CD4-positive, alpha-beta memory T cell (primary cell): Measurements from ENCODE around the gene KCNK13. TPM values are rescaled to one million over a fixed set of nuclear protein-coding genes. Genes with fewer than 3 reads are reported as not detected.

Experiments used
- CTCF ChIA-PET: fragments of 350-600 bp; sonication (Branson Sonifier 250); formaldehyde crosslinking; loops from one replicate; lab custom pipeline; 2021; ENCODE audit warnings: inconsistent platforms; ENCODE audit not compliant: partially characterized antibody; lab: Charles Lee
- POLR2A ChIA-PET: fragments of 350-600 bp; sonication (Branson Sonifier 250); formaldehyde crosslinking; loops from one replicate; lab custom pipeline; 2021; ENCODE audit not compliant: partially characterized antibody; lab: Charles Lee
- DNase-seq, 5 donors: peaks; one replicate each; pipeline versions ENCODE4 v3.0.0 to v3.0.0-alpha.2; 2020 to 2022; ENCODE audit warnings: mixed read lengths in 1 of 5
- H3K27ac ChIP-seq: one replicate; pipeline ENCODE4 v1.7.0; 2013; ENCODE audit warnings: low read depth, low read length
- H3K27me3 ChIP-seq: 2 replicates; pipeline ENCODE4 v1.7.0; 2013; ENCODE audit warnings: mild to moderate bottlenecking, low read length, moderate library complexity; ENCODE audit not compliant: insufficient read depth
- H3K36me3 ChIP-seq: 2 replicates; pipeline ENCODE4 v1.7.0; 2013; ENCODE audit warnings: mild to moderate bottlenecking, low read length, moderate library complexity; ENCODE audit not compliant: insufficient read depth
- H3K4me1 ChIP-seq: 2 replicates; pipeline ENCODE4 v1.7.0; 2013; ENCODE audit warnings: mild to moderate bottlenecking, low read length, moderate library complexity; ENCODE audit not compliant: insufficient read depth
- H3K4me3 ChIP-seq, 2 donors: one replicate each; pipeline ENCODE4 v1.7.0; 2013; ENCODE audit warnings: low read length in 2 of 2, mild to moderate bottlenecking in 1 of 2
- H3K9me3 ChIP-seq, 2 donors: one replicate each; pipeline ENCODE4 v1.7.0; 2013; ENCODE audit warnings: low read length in 2 of 2, control low read depth in 1 of 2; ENCODE audit not compliant: control insufficient read depth in 1 of 2
- H3K27ac Mint-ChIP-seq, 7 donors: one replicate each; pipeline ENCODE4 v1.8.0; 2020 to 2021; ENCODE audit warnings: mixed read lengths in 7 of 7, mild to moderate bottlenecking in 6 of 7, inconsistent platforms in 3 of 7, moderate library complexity in 3 of 7
- H3K27me3 Mint-ChIP-seq, 2 donors: one replicate each; pipeline ENCODE4 v1.8.0; 2020 to 2021; ENCODE audit warnings: mixed read lengths in 2 of 2
- H3K36me3 Mint-ChIP-seq, 2 donors: one replicate each; pipeline ENCODE4 v1.8.0; 2020 to 2021; ENCODE audit warnings: mixed read lengths in 2 of 2, inconsistent platforms in 1 of 2, mild to moderate bottlenecking in 1 of 2
- H3K4me1 Mint-ChIP-seq, 4 donors: one replicate each; pipeline ENCODE4 v1.8.0; 2020 to 2021; ENCODE audit warnings: mixed read lengths in 4 of 4, mild to moderate bottlenecking in 1 of 4
- H3K4me3 Mint-ChIP-seq, 8 donors: one replicate each; pipeline ENCODE4 v1.8.0; 2020 to 2021; ENCODE audit warnings: mixed read lengths in 8 of 8, mild to moderate bottlenecking in 7 of 8, moderate library complexity in 6 of 8, inconsistent platforms in 3 of 8
- H3K9me3 Mint-ChIP-seq, 8 donors: one replicate each; pipeline ENCODE4 v1.8.0; 2020 to 2021; ENCODE audit warnings: mixed read lengths in 8 of 8, mild to moderate bottlenecking in 5 of 8, inconsistent platforms in 3 of 8, moderate library complexity in 1 of 8
- intact Hi-C: fragments of 100-400 bp; cut with micrococcal nuclease; formaldehyde crosslinking; loops from one replicate; pipeline ENCODE4 v1.15.1; 2023
- polyA plus RNA-seq, 2 donors: library from polyadenylated mRNA; unstranded; fragments of 300-500 nt; fragmentation: Illumina TruSeq; gene quantifications; one replicate each; pipeline ENCODE4 v1.2.3, GENCODE V29; 2021
- total RNA-seq, 2 experiments: library from RNA; stranded (reverse); gene quantifications; one replicate each; pipeline ENCODE4 v1.2.3, GENCODE V29; 2021

KCNK13 gene
- total and polyA plus RNA-seq, 4 experiments from 2014 or later = 0.17 TPM; not detected in 2

DNA sequence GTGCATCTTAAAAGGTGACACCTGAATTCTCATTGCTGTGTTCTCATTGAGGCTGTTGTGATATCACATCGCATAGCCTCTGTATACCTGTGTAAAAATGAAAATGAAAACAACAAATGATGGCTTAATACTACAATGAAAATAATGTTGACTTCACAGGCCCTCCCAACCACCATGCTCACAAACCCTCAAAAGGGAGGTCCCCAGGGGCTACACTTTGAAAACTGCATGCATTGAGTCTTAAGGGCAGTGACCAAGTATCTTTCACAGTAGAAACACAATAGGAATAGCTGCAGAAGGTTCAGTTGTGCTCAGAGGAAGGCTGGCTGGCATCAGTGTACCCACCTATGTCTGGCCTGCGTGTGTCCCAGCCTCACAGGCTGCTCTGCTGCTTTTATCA is 27.6 kb upstream of the KCNK13 start:
- POLR2A ChIA-PET = no interaction called here
- Mint-ChIP-seq H3K36me3 (peaks cover 68 to 76% of the 10 kb centered on the region in 2 donors), H3K27me3 (no peaks in the 10 kb centered on the region), H3K4me1 (peaks cover 0 to 3% (median 0%) of the 10 kb centered on the region in 4 donors), H3K4me3 (no peak overlapping the region), H3K9me3 (no peaks in the 10 kb centered on the region), H3K27ac (no peak overlapping the region)
- Histone ChIP-seq H3K4me3 (no peak overlapping the region), H3K4me1 (no peaks in the 10 kb centered on the region), H3K27ac (no peak overlapping the region), H3K36me3 (peaks cover 35% of the 10 kb centered on the region), H3K9me3 (no peaks in the 10 kb centered on the region), H3K27me3 (no peaks in the 10 kb centered on the region)
- intact Hi-C loops = no loop called here
- no peak for DNase-seq
- CTCF ChIA-PET = no interaction called here

DNA sequence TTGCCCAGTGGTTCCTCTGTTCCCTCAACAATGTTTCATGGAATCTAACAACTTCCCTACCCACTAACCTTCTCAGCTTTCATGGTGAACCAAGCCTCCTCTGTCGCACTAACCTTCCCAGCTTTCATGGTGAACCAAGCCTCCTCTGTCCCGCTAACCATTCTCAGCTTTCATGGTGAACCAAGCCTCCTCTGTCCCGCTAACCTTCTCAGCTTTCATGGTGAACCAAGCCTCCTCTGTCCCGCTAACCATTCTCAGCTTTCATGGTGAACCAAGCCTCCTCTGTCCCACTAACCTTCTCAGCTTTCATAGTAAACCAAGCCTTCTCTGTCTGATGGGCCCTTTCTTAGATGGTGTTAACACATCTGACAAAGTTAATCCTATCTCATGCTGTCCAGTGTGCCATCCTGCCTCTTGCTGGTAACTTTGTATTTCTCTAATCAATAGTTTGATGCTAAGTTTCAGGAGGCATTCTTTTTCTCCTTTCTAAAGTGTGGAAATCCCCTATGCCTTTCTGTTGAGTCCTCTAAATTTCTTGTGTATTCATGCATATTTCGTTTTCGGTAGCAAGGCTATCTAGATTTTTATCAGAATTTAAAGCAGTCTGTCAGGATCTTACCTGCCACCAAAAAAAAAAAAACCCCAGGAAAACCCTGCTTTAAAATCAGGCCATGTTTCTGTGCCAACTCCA is 26.8 kb upstream of the KCNK13 start:
- Histone ChIP-seq H3K36me3 (peaks cover 43% of the 10 kb centered on the region), H3K9me3 (no peaks in the 10 kb centered on the region), H3K4me1 (no peaks in the 10 kb centered on the region), H3K27ac (no peak overlapping the region), H3K27me3 (no peaks in the 10 kb centered on the region), H3K4me3 (no peak overlapping the region)
- Mint-ChIP-seq H3K4me3 (no peak overlapping the region), H3K9me3 (no peaks in the 10 kb centered on the region), H3K36me3 (peaks cover 74 to 81% of the 10 kb centered on the region in 2 donors), H3K27me3 (no peaks in the 10 kb centered on the region), H3K4me1 (peaks cover 0 to 3% (median 0%) of the 10 kb centered on the region in 4 donors), H3K27ac (peak overlapping the region in 1 of 7 donors; percentile 52)
- DNase-seq = no peak
- ChIA-PET POLR2A (no interaction called here), CTCF (no interaction called here)
- intact Hi-C loops = no loop called here

DNA sequence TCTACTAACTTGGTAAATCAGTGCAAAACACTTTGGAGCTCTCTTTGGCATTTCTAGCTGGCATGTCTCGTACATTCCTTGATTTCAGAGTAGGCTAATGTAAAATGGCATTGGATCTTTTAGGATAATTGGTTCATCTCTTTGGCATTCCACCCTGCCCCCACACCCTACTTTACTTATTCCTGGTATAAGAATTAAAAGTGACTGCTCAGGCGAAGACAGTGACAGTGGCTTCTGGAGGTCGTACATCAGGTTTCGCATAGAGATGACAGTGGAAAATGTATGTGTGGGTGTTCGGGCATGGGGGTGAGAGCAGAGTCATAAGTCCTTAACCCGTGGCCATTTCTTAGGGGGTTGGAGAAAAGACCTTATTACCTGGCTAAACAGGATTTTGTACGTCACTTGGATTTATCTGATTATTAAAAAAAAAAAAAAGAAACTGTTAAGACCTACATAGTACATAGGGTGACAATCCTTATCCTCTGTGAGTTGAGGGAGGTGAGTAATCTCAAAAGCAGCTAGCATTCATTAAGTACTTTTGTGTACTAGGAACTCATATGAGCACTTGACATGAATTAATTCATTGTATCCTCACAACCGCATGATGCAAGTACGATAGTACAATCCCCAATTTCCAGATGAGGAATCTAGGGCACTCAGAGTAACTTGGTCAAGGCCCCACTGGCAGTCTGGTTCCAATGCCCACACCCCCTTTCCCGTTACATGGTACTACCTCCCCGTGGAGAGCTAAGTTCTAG is 22.4 kb upstream of the KCNK13 start:
- H3K4me1 ChIP-seq = no peaks in the 10 kb centered on the region
- H3K36me3 ChIP-seq = peaks cover 16% of the 10 kb centered on the region
- H3K27ac ChIP-seq = no peak overlapping the region
- H3K4me3 Mint-ChIP-seq = no peak overlapping the region
- H3K27me3 ChIP-seq = no peaks in the 10 kb centered on the region
- H3K36me3 Mint-ChIP-seq = peaks cover 80 to 84% of the 10 kb centered on the region in 2 donors
- H3K4me1 Mint-ChIP-seq = no peaks in the 10 kb centered on the region
- intact Hi-C loops = no loop called here
- peak overlapping the region in 1 of 7 donors; percentile 62 for H3K27ac Mint-ChIP-seq
- H3K9me3 Mint-ChIP-seq = no peaks in the 10 kb centered on the region
- no peaks in the 10 kb centered on the region for H3K27me3 Mint-ChIP-seq
- POLR2A ChIA-PET = interaction anchor here (0.6 kb wide), 1 partner anchor 256 kb away, joined by 3 read pairs; no protein-coding TSS in a partner anchor
- no peak overlapping the region for H3K4me3 ChIP-seq
- H3K9me3 ChIP-seq = no peaks in the 10 kb centered on the region
- DNase-seq = no peak
- CTCF ChIA-PET = no interaction called here

DNA sequence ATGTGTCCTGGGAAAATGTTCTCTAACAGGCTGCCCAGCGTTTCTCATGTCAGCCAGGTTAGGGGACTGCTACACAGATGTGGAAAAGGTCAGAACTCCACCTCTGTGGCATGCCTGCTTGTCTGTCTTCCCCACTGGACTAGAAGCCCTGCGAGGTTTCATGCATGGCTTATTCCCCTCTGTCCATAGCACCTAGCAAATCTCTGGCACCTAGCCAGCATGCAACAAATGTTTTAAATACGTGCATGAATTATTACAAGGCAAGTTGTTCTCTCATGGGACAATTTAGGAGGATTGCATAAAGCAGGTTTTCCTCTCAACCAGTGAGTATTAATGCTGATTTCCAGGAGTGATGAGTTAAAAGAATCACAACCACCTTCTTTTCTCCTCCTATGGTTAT is 21.4 kb upstream of the KCNK13 start:
- H3K4me1 Mint-ChIP-seq = no peaks in the 10 kb centered on the region
- ChIA-PET POLR2A (no interaction called here), CTCF (no interaction called here)
- Histone ChIP-seq H3K27me3 (no peaks in the 10 kb centered on the region), H3K4me1 (no peaks in the 10 kb centered on the region), H3K9me3 (no peaks in the 10 kb centered on the region), H3K36me3 (peaks cover 12% of the 10 kb centered on the region), H3K4me3 (no peak overlapping the region), H3K27ac (no peak overlapping the region)
- no peaks in the 10 kb centered on the region for H3K9me3 Mint-ChIP-seq
- intact Hi-C loops = no loop called here
- H3K27ac Mint-ChIP-seq = no peak overlapping the region
- no peaks in the 10 kb centered on the region for H3K27me3 Mint-ChIP-seq
- H3K4me3 Mint-ChIP-seq = no peak overlapping the region
- DNase-seq = no peak
- peaks cover 80 to 84% of the 10 kb centered on the region in 2 donors for H3K36me3 Mint-ChIP-seq

DNA sequence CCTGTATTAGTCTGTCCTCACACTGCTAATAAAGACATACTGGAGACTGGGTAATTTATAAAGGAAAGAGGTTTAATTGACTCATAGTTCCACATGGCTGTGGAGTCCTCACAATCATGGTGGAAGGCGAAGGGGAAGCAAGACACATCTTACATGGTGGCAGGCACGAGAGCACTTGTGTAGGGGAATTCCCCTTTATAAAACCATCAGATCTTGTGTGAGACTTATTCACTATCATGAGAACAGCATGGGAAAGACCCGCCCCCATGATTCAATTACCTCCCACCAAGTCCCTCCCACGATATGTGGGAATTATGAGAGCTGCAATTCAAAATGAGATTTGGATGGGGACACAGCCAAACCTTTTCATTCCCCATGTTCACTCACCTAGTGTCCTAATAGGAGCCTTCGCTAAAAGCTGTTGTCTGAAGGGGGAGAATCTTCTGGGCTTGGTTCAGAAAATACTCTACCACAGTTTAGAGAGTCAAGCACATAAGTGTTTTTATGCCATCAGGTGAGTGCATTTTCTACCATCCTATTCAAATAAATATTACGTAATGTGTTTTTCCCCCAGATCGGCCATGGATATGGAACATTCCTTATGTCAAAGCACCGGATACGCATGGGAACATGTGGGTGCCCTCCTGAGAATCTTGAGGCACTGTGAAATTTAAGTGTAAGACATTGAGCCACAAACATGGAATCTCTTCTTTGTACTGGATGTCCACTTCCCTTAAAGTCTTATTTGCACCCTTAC is 19.1 kb upstream of the KCNK13 start:
- H3K4me3 Mint-ChIP-seq = no peak overlapping the region
- no peaks in the 10 kb centered on the region for H3K27me3 Mint-ChIP-seq
- H3K36me3 Mint-ChIP-seq = peaks cover 67 to 68% of the 10 kb centered on the region in 2 donors
- H3K4me1 Mint-ChIP-seq = no peaks in the 10 kb centered on the region
- H3K9me3 Mint-ChIP-seq = no peaks in the 10 kb centered on the region
- no peak overlapping the region for H3K27ac Mint-ChIP-seq
- Histone ChIP-seq H3K4me1 (no peaks in the 10 kb centered on the region), H3K27me3 (no peaks in the 10 kb centered on the region), H3K27ac (no peak overlapping the region), H3K4me3 (no peak overlapping the region), H3K36me3 (peaks cover 12% of the 10 kb centered on the region), H3K9me3 (no peaks in the 10 kb centered on the region)
- ChIA-PET CTCF (no interaction called here), POLR2A (no interaction called here)
- no peak for DNase-seq
- intact Hi-C loops = no loop called here

DNA sequence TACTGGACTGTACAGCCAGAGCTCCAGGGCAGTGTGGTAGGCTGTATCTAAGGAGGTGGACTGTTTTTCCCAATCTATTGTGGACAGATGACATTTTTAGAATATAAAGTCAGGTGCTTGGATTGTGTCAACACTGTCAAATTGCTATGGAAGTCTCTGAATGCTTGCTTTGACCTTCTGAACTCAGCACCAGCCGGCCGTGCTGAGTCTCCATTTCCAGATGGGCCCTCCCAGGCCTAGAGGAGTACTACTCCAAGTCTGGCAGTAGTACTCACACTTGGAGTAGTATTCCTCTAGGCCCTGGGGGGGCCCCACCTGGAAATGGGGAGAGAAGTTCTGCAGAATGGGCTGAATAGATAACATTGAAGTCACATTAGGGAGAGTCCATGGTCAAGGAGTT is 16.2 kb upstream of the KCNK13 start:
- H3K4me1 Mint-ChIP-seq = no peaks in the 10 kb centered on the region
- intact Hi-C loops = no loop called here
- Histone ChIP-seq H3K27ac (no peak overlapping the region), H3K9me3 (no peaks in the 10 kb centered on the region), H3K27me3 (no peaks in the 10 kb centered on the region), H3K4me3 (no peak overlapping the region), H3K4me1 (no peaks in the 10 kb centered on the region), H3K36me3 (no peaks in the 10 kb centered on the region)
- DNase-seq = no peak
- H3K36me3 Mint-ChIP-seq = peaks cover 44 to 47% of the 10 kb centered on the region in 2 donors
- H3K4me3 Mint-ChIP-seq = no peak overlapping the region
- no peaks in the 10 kb centered on the region for H3K27me3 Mint-ChIP-seq
- CTCF ChIA-PET = no interaction called here
- no peaks in the 10 kb centered on the region for H3K9me3 Mint-ChIP-seq
- POLR2A ChIA-PET = no interaction called here
- H3K27ac Mint-ChIP-seq = no peak overlapping the region

DNA sequence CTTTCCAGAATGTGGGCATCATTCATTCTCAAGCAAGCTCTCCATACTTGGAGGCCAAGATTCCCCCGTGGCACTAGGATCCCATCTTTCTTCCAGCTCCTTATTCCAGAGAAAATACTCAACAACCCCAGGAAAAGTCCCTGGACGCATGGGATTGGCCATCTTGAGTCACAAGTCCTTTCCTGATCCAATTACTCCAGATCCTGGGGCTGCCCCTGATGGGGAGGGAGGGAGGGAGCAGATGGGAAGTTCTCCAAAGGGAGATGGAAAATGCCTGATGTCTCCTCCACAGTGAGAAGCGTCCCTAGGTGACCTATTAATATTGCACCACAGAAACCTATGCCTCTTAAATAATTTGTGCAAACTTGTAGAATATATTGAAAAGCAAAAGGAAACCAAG is 12.4 kb upstream of the KCNK13 start:
- Histone ChIP-seq H3K9me3 (no peaks in the 10 kb centered on the region), H3K27me3 (peaks cover 5% of the 10 kb centered on the region), H3K27ac (no peak overlapping the region), H3K4me3 (no peak overlapping the region), H3K4me1 (no peaks in the 10 kb centered on the region), H3K36me3 (no peaks in the 10 kb centered on the region)
- peaks cover 13 to 14% of the 10 kb centered on the region in 2 donors for H3K27me3 Mint-ChIP-seq
- DNase-seq = no peak
- peaks cover 11 to 14% of the 10 kb centered on the region in 2 donors for H3K36me3 Mint-ChIP-seq
- POLR2A ChIA-PET = no interaction called here
- no peak overlapping the region for H3K4me3 Mint-ChIP-seq
- intact Hi-C loops = no loop called here
- H3K27ac Mint-ChIP-seq = no peak overlapping the region
- H3K4me1 Mint-ChIP-seq = no peaks in the 10 kb centered on the region
- CTCF ChIA-PET = no interaction called here
- H3K9me3 Mint-ChIP-seq = no peaks in the 10 kb centered on the region
